AG09319 (cell line): ENCODE results near the gene ISYNA1.

ENCODE experiments used
- DNase-seq: peaks from one replicate; pipeline ENCODE4 v3.0.0-alpha.2; 2010; ENCODE audit warnings: low read depth; ENCODE audit errors: extremely low read depth
- CTCF ChIP-seq: IDR thresholded peaks from 2 replicates; pipeline ENCODE4 v1.5.1; 2011; ENCODE audit warnings: low read depth, mild to moderate bottlenecking, inconsistent platforms, low read length, moderate library complexity

The ISYNA1 gene

DNA sequence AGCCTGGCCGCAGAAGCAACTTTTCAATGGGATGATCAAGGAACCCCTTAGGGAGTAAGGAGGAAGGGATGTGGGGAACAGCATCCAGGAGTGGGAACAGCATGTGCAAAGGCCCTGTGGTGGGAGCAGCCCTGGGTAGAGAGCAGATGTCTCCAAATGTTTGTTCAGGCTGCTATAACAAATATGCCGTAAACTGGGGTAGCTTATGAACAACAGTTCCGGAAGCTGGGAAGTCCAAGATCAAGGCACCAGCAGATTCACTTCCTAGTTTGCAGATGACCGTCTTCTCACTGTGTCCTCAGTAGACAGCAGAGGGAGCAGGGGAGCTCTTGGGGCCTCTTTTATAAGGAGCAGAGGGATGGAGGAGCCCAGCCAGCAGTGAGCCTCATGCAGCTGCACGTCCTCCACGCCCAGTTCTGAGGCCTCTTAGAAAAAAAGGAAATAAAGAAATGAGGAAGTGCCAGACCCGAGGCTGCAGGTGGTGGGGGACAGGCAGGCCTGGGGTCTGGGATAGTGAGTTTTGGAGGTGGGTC is 36.3 kb downstream of the ISYNA1 start:
- TF ChIP-seq CTCF: peak; percentile 52
- DNase-seq: no peak

DNA sequence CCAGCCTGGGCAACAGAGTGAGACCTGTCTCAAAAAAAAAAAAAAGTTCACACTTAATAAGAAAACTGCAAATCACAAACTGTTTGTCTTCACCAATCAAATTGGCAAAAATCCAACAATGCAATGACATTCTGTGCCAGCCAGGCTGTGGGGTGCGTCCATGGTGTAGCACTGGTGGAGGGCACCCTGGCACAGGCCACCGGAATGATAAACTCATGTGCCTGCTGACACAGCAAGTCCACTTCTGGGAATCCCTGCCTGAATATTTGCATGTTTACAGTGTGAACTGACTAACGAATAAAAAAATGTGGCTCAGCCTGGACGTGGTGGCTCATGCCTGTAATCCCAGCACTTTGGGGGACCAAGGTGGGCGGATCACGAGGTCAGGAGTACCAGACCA is 38.9 kb downstream of the ISYNA1 start:
- no peak for TF ChIP-seq CTCF
- no peak for DNase-seq

DNA sequence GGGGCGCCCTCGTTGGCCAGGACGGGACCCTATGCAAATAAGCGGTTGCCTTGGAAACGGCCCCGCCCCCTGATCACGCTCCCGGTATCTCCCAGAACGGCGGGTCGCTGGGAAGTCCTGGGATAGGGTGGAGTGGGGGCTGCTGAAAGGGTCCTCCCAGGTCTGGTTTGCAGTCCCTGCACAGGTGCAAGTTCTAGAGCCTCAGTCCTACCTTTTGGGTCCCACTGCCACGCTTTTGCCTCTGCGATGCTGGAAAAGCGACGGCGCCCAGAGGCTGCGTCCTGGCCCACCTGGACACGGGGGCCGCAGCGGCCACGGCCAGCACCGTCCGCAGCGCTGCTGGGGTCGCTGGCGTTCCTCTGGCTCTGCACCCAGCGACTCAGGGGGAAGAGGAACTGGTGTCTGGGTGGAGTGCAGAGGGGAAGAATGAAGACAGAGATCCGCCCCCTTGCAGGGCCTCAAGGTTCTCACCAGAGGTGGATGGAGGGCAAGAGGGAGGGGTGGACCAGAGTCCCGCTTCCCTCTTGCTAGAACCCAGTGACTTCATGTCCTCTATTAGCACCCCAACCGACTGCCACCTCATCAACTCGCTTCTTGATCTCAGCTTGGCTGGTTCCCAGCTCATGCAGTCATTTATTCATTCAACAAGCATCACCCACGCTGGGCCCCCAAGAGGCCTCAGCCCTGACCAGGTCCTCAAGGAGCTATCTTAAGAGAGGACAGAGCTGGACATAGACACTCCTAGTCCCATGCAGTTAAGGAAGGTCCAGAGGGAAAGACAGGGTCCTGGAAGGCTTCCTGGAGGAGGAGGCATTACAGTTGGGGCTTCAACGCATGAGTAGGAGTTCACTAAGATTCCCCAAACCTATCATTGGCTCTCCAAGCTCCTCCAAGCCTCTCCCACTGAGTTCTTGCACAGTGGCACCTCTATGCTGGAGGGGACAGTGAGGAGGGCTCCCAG is 40.4 kb downstream of the ISYNA1 start, which contains the start of gene LRRC25:
TSS of gene LRRC25 (minus strand) at position 381 of the 961 bp plus-strand sequence. CDS start 659 bp downstream, outside the sequence.
- DNase-seq: no peak

DNA sequence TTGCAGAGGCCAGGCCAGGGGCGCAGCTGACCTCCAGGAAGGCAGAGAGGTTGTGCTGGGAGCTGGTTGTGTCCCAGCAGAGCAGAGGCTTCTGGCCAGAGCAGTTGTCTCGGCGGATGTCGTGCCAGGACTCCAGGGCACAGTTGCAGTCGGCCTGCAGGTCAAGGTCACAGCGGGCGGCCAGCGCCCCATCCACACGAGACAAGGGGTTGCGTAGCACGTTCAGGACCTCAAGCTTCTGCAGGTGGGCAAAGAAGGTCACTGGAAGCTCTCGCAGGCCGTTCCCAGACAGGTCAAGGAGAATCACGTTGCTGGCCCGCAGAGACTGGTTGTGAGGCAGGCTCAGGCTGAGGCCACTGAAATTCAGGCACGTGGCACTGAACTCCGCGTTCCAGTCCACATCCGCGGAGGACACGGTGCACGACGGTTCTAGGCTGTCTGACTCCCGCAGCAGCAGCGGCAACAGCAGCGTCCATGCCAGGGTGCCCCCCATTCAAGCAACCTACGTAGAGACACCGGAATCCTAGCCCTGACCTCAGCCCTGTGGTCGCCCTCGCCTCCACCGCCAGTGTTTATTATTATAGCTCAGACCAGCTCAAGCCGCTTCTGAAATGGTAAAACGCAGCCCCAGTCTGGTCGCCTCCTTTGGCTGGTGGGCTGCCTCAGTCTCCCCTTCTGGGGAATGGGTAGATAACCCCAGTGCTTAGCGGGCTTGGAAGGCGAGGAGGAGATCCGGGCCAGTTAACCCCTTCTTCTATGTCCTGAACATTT is 41.3 kb downstream of the ISYNA1 start:
- TF ChIP-seq CTCF: no peak

More for the DNA sequence above, 40.4 kb downstream of the ISYNA1 start, which contains the start of gene LRRC25:
- no peak for TF ChIP-seq CTCF

DNA sequence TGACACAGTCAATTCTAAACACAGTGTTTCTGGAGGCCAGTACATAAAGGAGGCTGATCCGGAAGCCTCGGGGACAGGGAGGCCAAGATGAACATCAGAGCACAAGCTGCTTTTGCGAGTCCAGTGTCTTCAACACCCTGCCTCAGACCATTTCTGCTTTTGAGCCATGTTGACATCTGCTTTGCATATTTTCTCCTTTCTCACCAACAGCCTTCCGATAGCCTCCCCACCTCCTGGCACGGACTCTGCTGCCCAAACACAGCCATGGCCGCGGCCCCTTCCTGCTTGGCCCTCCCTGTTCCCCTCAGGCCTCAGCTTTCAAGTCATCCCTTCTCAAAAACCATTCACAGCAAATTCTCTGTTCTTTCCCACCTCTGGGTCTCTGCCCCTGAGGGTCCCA is 44.1 kb downstream of the ISYNA1 start:
- no peak for DNase-seq
- TF ChIP-seq CTCF: no peak

More for the DNA sequence above, 41.3 kb downstream of the ISYNA1 start:
- no peak for DNase-seq

- no peak for TF ChIP-seq CTCF
Observed at GRCh38 chr19:18392926-18393325, 45.0 kb downstream of the ISYNA1 start.

More at GRCh38 chr19:18392926-18393325, 45.0 kb downstream of the ISYNA1 start:
- DNase-seq: no peak
